Keratinocyte (primary cell): ENCODE results near the gene DEDD2. TPM values are rescaled to one million over a fixed set of nuclear protein-coding genes. Genes with fewer than 3 reads are reported as not detected.

Source experiments
- DNase-seq: peaks from one replicate; pipeline ENCODE4 v3.0.0-alpha.2; 2011; ENCODE audit warnings: low read depth, missing footprints, low spot score
- FAIRE-seq: peaks from 2 replicates; lab custom pipeline; 2011; peaks lifted over from hg19 to GRCh38; lab: Jason Lieb, UNC
- H2AFZ ChIP-seq: 2 replicates; pipeline ENCODE4 v1.6.0; 2012; ENCODE audit warnings: low read length, control low read depth, inconsistent platforms; ENCODE audit not compliant: control insufficient read depth
- H3K27ac ChIP-seq: 2 replicates; pipeline ENCODE4 v1.5.1; 2011; ENCODE audit warnings: low read length; ENCODE audit not compliant: control insufficient read depth, insufficient read depth
- H3K27me3 ChIP-seq: 3 replicates; pipeline ENCODE4 v1.6.0; 2011; ENCODE audit warnings: low read length; ENCODE audit not compliant: control insufficient read depth, insufficient read depth; ENCODE audit errors: extremely low read depth
- H3K36me3 ChIP-seq, 2 experiments: 2 replicates in 1 of 2; 3 replicates in 1 of 2; pipeline ENCODE4 v1.5.1; 2011; ENCODE audit warnings: low read length in 2 of 2, mild to moderate bottlenecking in 1 of 2; ENCODE audit not compliant: control insufficient read depth in 2 of 2, insufficient read depth in 2 of 2; ENCODE audit errors: extremely low read depth in 1 of 2
- H3K4me1 ChIP-seq: 3 replicates; pipeline ENCODE4 v1.5.1; 2011; ENCODE audit warnings: low read length; ENCODE audit not compliant: control insufficient read depth, insufficient read depth; ENCODE audit errors: extremely low read depth
- H3K4me2 ChIP-seq: 3 replicates; pipeline ENCODE4 v1.6.0; 2011; ENCODE audit warnings: low read depth, low read length; ENCODE audit not compliant: control insufficient read depth, insufficient read depth; ENCODE audit errors: extremely low read depth
- H3K4me3 ChIP-seq, 3 experiments: fragments of 200-600 bp in 1 of 3; sonication (generic) in 1 of 3; 2 replicates in 2 of 3; 3 replicates in 1 of 3; pipeline ENCODE4 v1.5.1; 2011 to 2016; ENCODE audit warnings: low read length in 3 of 3, mild to moderate bottlenecking in 3 of 3, control low read depth in 2 of 3, inconsistent platforms in 1 of 3, low read depth in 1 of 3, mixed read lengths in 1 of 3, mixed run types in 1 of 3, moderate library complexity in 1 of 3; ENCODE audit not compliant: control insufficient read depth in 2 of 3, insufficient read depth in 2 of 3; ENCODE audit errors: extremely low read depth in 1 of 3
- H3K79me2 ChIP-seq: 2 replicates; pipeline ENCODE4 v1.6.0; 2012; ENCODE audit warnings: low read length; ENCODE audit not compliant: control insufficient read depth, insufficient read depth
- H3K9ac ChIP-seq: 3 replicates; pipeline ENCODE4 v1.6.0; 2011; ENCODE audit warnings: low read length; ENCODE audit not compliant: control insufficient read depth, insufficient read depth; ENCODE audit errors: extremely low read depth
- H3K9me1 ChIP-seq: 3 replicates; pipeline ENCODE4 v1.6.0; 2011; ENCODE audit warnings: low read length; ENCODE audit not compliant: control insufficient read depth, insufficient read depth; ENCODE audit errors: extremely low read depth
- H3K9me3 ChIP-seq: 2 replicates; pipeline ENCODE4 v1.5.1; 2012; ENCODE audit warnings: low read depth, low read length; ENCODE audit not compliant: control insufficient read depth
- H4K20me1 ChIP-seq: 3 replicates; pipeline ENCODE4 v1.6.0; 2011; ENCODE audit warnings: low read length; ENCODE audit not compliant: control insufficient read depth, insufficient read depth; ENCODE audit errors: extremely low read depth
- EZH2 ChIP-seq: IDR thresholded peaks from one replicate; pipeline ENCODE4 v1.6.1; 2012; ENCODE audit warnings: inconsistent platforms, mild to moderate bottlenecking, low read length, moderate library complexity
- dilution Hi-C: fragments of 300-500 bp; cut with MboI; formaldehyde crosslinking; loops from one replicate; pipeline ENCODE4 v1.7.0; 2020; ENCODE audit warnings: low sequenced_read_pairs; ENCODE audit not compliant: extremely low pct_ligation_motif_present
- polyA plus RNA-seq, 5 experiments: library from polyadenylated mRNA; depleted of rRNA in 3 of 5; stranded (reverse) in 3 of 5; stranded (forward) in 1 of 5; unstranded in 1 of 5; fragments of >200 nt; gene quantifications; 1 replicate in 1 of 5; 2 replicates in 3 of 5; 3 replicates in 1 of 5; pipeline versions ENCODE4 v1.2.1 to v1.2.3, GENCODE V29; 2011 to 2012; ENCODE audit warnings: missing spikeins in 2 of 5, low read depth in 1 of 5, low replicate concordance in 1 of 5
- TF ChIP-seq, protein P1 (sequence below), 3 experiments: IDR thresholded peaks in 1 of 3; conservative IDR thresholded peaks in 1 of 3; optimal IDR thresholded peaks in 1 of 3; 2 replicates in 2 of 3; 3 replicates in 1 of 3; pipeline versions ENCODE3 to v1.5.1; 2011; ENCODE audit warnings: low read length in 3 of 3, mild to moderate bottlenecking in 3 of 3, moderate library complexity in 2 of 3, control low read depth in 1 of 3, inconsistent platforms in 1 of 3; ENCODE audit not compliant: insufficient read depth in 2 of 3; ENCODE audit errors: extremely low read depth in 1 of 3

Gene DEDD2
- polyA plus RNA-seq, 1 donor (not counting 4 experiments of a cell fraction or from before 2014, with no cell fraction given): 20.8 TPM

DNA sequence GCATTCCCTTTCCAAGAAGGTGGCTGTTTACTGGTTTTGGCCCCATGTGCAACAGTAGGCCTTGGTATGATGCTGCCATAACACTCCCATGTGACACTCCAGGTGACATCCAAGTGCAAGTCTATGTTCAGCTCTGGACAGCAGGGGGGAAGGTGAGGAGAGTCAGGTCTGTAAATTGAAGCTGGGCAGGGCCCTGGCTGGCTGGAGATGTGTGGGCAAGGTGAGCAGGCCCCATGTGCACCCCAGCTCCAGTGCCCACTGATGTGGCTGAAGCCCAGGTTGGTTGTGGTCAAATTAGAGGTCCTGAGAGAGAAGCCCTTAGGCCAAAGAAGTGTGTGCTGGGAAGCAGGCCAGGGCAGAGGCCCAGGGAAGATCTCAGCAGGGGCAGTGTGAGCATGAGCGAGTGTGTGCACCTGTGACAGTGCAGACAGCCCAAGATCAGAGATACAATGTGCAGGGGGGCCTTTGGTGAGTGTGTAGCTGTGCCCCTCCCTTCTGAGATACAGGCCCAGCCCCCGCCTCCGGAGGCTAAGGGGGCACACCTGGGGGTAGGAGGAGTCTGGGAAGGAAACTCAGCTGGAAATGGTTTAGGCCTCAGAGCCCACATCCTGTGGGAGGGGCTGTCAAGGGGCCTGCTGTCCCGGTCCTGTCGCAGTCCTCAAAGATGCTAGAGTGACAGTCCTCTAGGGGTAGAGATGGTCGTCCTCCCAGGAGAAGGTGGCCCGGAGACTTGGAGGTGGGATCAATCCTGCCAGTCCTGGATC lies 18.6 kb downstream of the DEDD2 start:
- Histone ChIP-seq H3K9me3 (no peaks in the 10 kb centered on the region), H2AFZ (no peak overlapping the region), H3K4me1 (peaks cover 31% of the 10 kb centered on the region), H3K27me3 (no peaks in the 10 kb centered on the region), H3K4me3 (no peak overlapping the region), H3K9me1 (no peaks in the 10 kb centered on the region), H3K4me2 (peak overlapping the region; percentile 4), H3K27ac (peak overlapping the region; percentile 42), H3K36me3 (peaks cover 37 to 52% of the 10 kb centered on the region in 2 experiments), H3K79me2 (peaks cover 16% of the 10 kb centered on the region), H4K20me1 (no peaks in the 10 kb centered on the region), H3K9ac (peak overlapping the region; percentile 45)
- dilution Hi-C loops: no loop called here
- no peak for TF ChIP-seq EZH2
- TF ChIP-seq, protein P1, sequence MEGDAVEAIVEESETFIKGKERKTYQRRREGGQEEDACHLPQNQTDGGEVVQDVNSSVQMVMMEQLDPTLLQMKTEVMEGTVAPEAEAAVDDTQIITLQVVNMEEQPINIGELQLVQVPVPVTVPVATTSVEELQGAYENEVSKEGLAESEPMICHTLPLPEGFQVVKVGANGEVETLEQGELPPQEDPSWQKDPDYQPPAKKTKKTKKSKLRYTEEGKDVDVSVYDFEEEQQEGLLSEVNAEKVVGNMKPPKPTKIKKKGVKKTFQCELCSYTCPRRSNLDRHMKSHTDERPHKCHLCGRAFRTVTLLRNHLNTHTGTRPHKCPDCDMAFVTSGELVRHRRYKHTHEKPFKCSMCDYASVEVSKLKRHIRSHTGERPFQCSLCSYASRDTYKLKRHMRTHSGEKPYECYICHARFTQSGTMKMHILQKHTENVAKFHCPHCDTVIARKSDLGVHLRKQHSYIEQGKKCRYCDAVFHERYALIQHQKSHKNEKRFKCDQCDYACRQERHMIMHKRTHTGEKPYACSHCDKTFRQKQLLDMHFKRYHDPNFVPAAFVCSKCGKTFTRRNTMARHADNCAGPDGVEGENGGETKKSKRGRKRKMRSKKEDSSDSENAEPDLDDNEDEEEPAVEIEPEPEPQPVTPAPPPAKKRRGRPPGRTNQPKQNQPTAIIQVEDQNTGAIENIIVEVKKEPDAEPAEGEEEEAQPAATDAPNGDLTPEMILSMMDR (optimal IDR thresholded peaks at IDR 0.05 in 1 of 3, IDR thresholded peaks at IDR 0.05 in 1 of 3, conservative IDR thresholded peaks at IDR 0.05 in 1 of 3; ENCODE audit: extremely low read depth in 1 of 3, insufficient read depth in 2 of 3, low read length in 3 of 3): no peak
- no peak for DNase-seq
- peak; percentile 69 for FAIRE-seq

DNA sequence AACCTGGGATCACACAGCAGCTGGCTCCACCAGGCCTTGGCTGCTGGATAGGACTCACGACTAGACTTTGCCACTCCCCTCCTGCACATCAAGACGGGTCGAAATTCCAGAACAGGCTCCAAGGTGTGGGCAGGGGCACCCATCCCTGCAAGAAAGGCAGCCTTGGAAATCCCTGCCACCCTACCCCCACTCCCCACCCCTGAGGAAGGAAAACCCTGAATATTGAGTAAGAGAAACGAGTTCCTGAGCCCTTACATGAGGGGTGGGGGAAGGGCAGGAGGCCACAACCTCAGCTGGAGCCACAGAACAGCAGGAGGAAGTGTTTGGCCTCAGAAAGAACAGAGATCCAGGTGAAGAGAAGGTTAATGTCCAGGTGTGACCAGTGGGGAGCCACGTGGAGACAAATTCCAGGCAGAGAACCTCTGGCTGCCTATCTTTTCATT lies 20.1 kb downstream of the DEDD2 start:
- H3K27me3 ChIP-seq: no peaks in the 10 kb centered on the region
- DNase-seq (no peak), FAIRE-seq (no peak)
- H3K9me1 ChIP-seq: no peaks in the 10 kb centered on the region
- no peak overlapping the region for H2AFZ ChIP-seq
- H3K4me2 ChIP-seq: no peak overlapping the region
- H4K20me1 ChIP-seq: no peaks in the 10 kb centered on the region
- no peak overlapping the region for H3K9ac ChIP-seq
- H3K36me3 ChIP-seq: peaks cover 29 to 38% of the 10 kb centered on the region in 2 experiments
- H3K4me3 ChIP-seq: no peak overlapping the region
- no peak overlapping the region for H3K27ac ChIP-seq
- peaks cover 2% of the 10 kb centered on the region for H3K9me3 ChIP-seq
- dilution Hi-C loops: no loop called here
- peaks cover 3% of the 10 kb centered on the region for H3K79me2 ChIP-seq
- H3K4me1 ChIP-seq: peaks cover 34% of the 10 kb centered on the region
- no peak for TF ChIP-seq EZH2
- TF ChIP-seq, protein P1 (optimal IDR thresholded peaks at IDR 0.05 in 1 of 3, IDR thresholded peaks at IDR 0.05 in 1 of 3, conservative IDR thresholded peaks at IDR 0.05 in 1 of 3; ENCODE audit: extremely low read depth in 1 of 3, insufficient read depth in 2 of 3, low read length in 3 of 3): no peak
